Sigmoid colon (tissue), 7 donors: ENCODE measurements around the gene FARP2. TPM values are rescaled to one million over a fixed set of nuclear protein-coding genes. Genes with fewer than 3 reads are reported as not detected.

Source experiments
- DNase-seq: peaks from one replicate; pipeline ENCODE4 v3.0.0-alpha.2; 2019
- H3K27ac ChIP-seq, 4 donors: fragments of 200-600 bp; sonication (generic); one replicate each; pipeline ENCODE4 v1.5.1; 2016 to 2019; ENCODE audit warnings: mild to moderate bottlenecking in 1 of 4
- H3K27me3 ChIP-seq, 3 donors: fragments of 200-600 bp; sonication (generic); one replicate each; pipeline ENCODE4 v1.5.1; 2019; ENCODE audit warnings: mild to moderate bottlenecking in 1 of 3
- H3K36me3 ChIP-seq, 4 donors: fragments of 200-600 bp; sonication (generic); one replicate each; pipeline ENCODE4 v1.5.1; 2016 to 2019
- H3K4me1 ChIP-seq, 4 donors: fragments of 200-600 bp; sonication (generic); one replicate each; pipeline ENCODE4 v1.5.1; 2017 to 2019
- H3K4me3 ChIP-seq, 4 donors: fragments of 200-600 bp; sonication (generic); one replicate each; pipeline ENCODE4 v1.5.1; 2017 to 2019; ENCODE audit warnings: mild to moderate bottlenecking in 2 of 4, moderate library complexity in 1 of 4
- H3K9me3 ChIP-seq, 4 donors: fragments of 200-600 bp in 3 of 4; sonication (generic) in 3 of 4; one replicate each; pipeline versions ENCODE4 v1.5.1 to v1.6.1; 2013 to 2019
- CTCF ChIP-seq, 4 experiments: fragments of 450-650 bp in 3 of 4; fragments of 200-600 bp in 1 of 4; IDR thresholded peaks; one replicate each; pipeline ENCODE4 v1.5.1; 2016 to 2019; ENCODE audit warnings: antibody characterized with exemption in 4 of 4, mild to moderate bottlenecking in 3 of 4, moderate library complexity in 2 of 4
- EP300 ChIP-seq, 4 donors: sonication (generic); formaldehyde crosslinking; IDR thresholded peaks; one replicate each; pipeline ENCODE4 v1.6.1; 2017; ENCODE audit warnings: antibody characterized with exemption in 4 of 4
- POLR2A ChIP-seq, 2 donors: fragments of 450-650 bp; IDR thresholded peaks; one replicate each; pipeline ENCODE4 v1.6.1; 2016; ENCODE audit warnings: antibody characterized with exemption in 2 of 2, mild to moderate bottlenecking in 2 of 2, moderate library complexity in 2 of 2
- POLR2AphosphoS5 ChIP-seq, 4 donors: sonication (generic); formaldehyde crosslinking; IDR thresholded peaks; one replicate each; pipeline ENCODE4 v1.6.1; 2017; ENCODE audit warnings: antibody characterized with exemption in 4 of 4
- WGBS, 2 donors: extraction: QIAGEN DNeasy Blood & Tissue Kit; methylation state at CpG; one replicate each; pipeline ENCODE4 v1.1.7; 2013; 5-methylcytosine and 5-hydroxymethylcytosine counted together
- intact Hi-C: fragments of 100-400 bp; cut with DNase I; formaldehyde crosslinking; loops from one replicate; pipeline ENCODE4 v1.15.1; 2023
- polyA plus RNA-seq, 3 donors: library from polyadenylated mRNA; stranded (reverse); fragments of 200-250 nt; gene quantifications; one replicate each; pipeline ENCODE4 v1.2.3, GENCODE V29; 2013
- total RNA-seq, 4 donors: library from RNA; depleted of rRNA; stranded (reverse); fragments of >200 nt; gene quantifications; one replicate each; pipeline ENCODE4 v1.1.0, GENCODE V29; 2016
- donor health status: healthy with polysubstance abuse.
- donor health status: Bipolar disorder and iron deficiency.
- donor health status: healthy.

Gene FARP2
- total and polyA plus RNA-seq, 7 donors = 19.3 to 41.6 (median 28.5) TPM

GRCh38 chr2:241489733-241490680 lies 133.9 kb downstream of the FARP2 start:
- no peak for DNase-seq
- intact Hi-C loops = no loop called here
- TF ChIP-seq CTCF (IDR thresholded peaks at IDR 0.05) = no peak
- no peak for TF ChIP-seq POLR2A (IDR thresholded peaks at IDR 0.05)
- TF ChIP-seq EP300 (IDR thresholded peaks at IDR 0.05) = no peak
- TF ChIP-seq POLR2AphosphoS5 (IDR thresholded peaks at IDR 0.05) = no peak
- 44 to 76% methylated on average over 15 of the region's 15 CpGs for WGBS, 2 donors
- Histone ChIP-seq H3K9me3 (no peaks in the 10 kb centered on the region), H3K27me3 (no peaks in the 10 kb centered on the region), H3K36me3 (peaks cover 0 to 41% (median 18%) of the 10 kb centered on the region in 4 donors), H3K27ac (no peak overlapping the region), H3K4me1 (no peaks in the 10 kb centered on the region), H3K4me3 (no peak overlapping the region)

- Histone ChIP-seq H3K9me3 (no peaks in the 10 kb centered on the region), H3K36me3 (peaks cover 0 to 51% (median 27%) of the 10 kb centered on the region in 4 donors), H3K27me3 (no peaks in the 10 kb centered on the region), H3K4me3 (no peak overlapping the region), H3K27ac (no peak overlapping the region), H3K4me1 (no peaks in the 10 kb centered on the region)
- no peak for DNase-seq
- intact Hi-C loops = no loop called here
- TF ChIP-seq POLR2A (IDR thresholded peaks at IDR 0.05) = no peak
- TF ChIP-seq CTCF (IDR thresholded peaks at IDR 0.05) = no peak
- WGBS, 2 donors = 75 to 82% methylated on average over 16 of the region's 16 CpGs
Observed at GRCh38 chr2:241490825-241491506, 134.9 kb downstream of the FARP2 start.

GRCh38 chr2:241491549-241492173 lies 135.6 kb downstream of the FARP2 start:
- H3K27ac ChIP-seq = no peak overlapping the region
- no peak for TF ChIP-seq CTCF (IDR thresholded peaks at IDR 0.05)
- TF ChIP-seq POLR2A (IDR thresholded peaks at IDR 0.05) = no peak
- no peak for TF ChIP-seq POLR2AphosphoS5 (IDR thresholded peaks at IDR 0.05)
- TF ChIP-seq EP300 (IDR thresholded peaks at IDR 0.05) = no peak
- H3K27me3 ChIP-seq = no peaks in the 10 kb centered on the region
- 90 to 91% methylated on average over 15 of the region's 15 CpGs for WGBS, 2 donors
- intact Hi-C loops = no loop called here
- H3K9me3 ChIP-seq = no peaks in the 10 kb centered on the region
- H3K4me1 ChIP-seq = no peaks in the 10 kb centered on the region
- no peak overlapping the region for H3K4me3 ChIP-seq
- H3K36me3 ChIP-seq = peaks cover 0 to 55% (median 32%) of the 10 kb centered on the region in 4 donors
- no peak for DNase-seq

- intact Hi-C loops = no loop called here
- no peak for DNase-seq
- TF ChIP-seq POLR2AphosphoS5 (IDR thresholded peaks at IDR 0.05) (no peak), EP300 (IDR thresholded peaks at IDR 0.05) (no peak), CTCF (IDR thresholded peaks at IDR 0.05) (no peak), POLR2A (IDR thresholded peaks at IDR 0.05) (no peak)
- Histone ChIP-seq H3K4me3 (no peak overlapping the region), H3K9me3 (no peaks in the 10 kb centered on the region), H3K4me1 (no peaks in the 10 kb centered on the region), H3K36me3 (peaks cover 0 to 55% (median 34%) of the 10 kb centered on the region in 4 donors), H3K27ac (no peak overlapping the region), H3K27me3 (no peaks in the 10 kb centered on the region)
- WGBS, 2 donors = 89 to 97% methylated on average over 7 of the region's 7 CpGs
Observed at GRCh38 chr2:241492174-241492565, 136.1 kb downstream of the FARP2 start.
